Lung (tissue), 12 donors: ENCODE results near the gene ELP5. TPM values are rescaled to one million over a fixed set of nuclear protein-coding genes. Genes with fewer than 3 reads are reported as not detected.
A peak's percentile ranks its signal among the peaks of the same experiment; 100 is the strongest.

Experiments used
- ATAC-seq: fragments of 200-7000 bp; cut with Tn5 transposase; one replicate; pipeline ENCODE4 v1.9.1; 2020; ENCODE audit warnings: moderate number of reproducible peaks; ENCODE audit not compliant: insufficient read depth, low FRiP score
- DNase-seq, 3 donors: peaks; one replicate each; pipeline ENCODE4 v3.0.0-alpha.2; 2013 to 2017
- H3K27ac ChIP-seq, 2 donors: one replicate each; pipeline ENCODE4 v1.5.1; 2013; ENCODE audit warnings: mild to moderate bottlenecking in 2 of 2, moderate library complexity in 2 of 2, control low read depth in 1 of 2, inconsistent platforms in 1 of 2, low read depth in 1 of 2, low read length in 1 of 2
- H3K27me3 ChIP-seq, 3 donors: one replicate each; pipeline ENCODE4 v1.5.1; 2013; ENCODE audit warnings: low read length in 2 of 3; ENCODE audit not compliant: control insufficient read depth in 3 of 3, insufficient read depth in 3 of 3
- H3K36me3 ChIP-seq, 4 donors: one replicate each; pipeline ENCODE4 v1.5.1; 2013; ENCODE audit warnings: low read length in 4 of 4, mild to moderate bottlenecking in 1 of 4, moderate library complexity in 1 of 4; ENCODE audit not compliant: control insufficient read depth in 4 of 4, insufficient read depth in 4 of 4
- H3K4me1 ChIP-seq, 5 donors: one replicate each; pipeline ENCODE4 v1.5.1; 2013; ENCODE audit warnings: low read length in 5 of 5, mild to moderate bottlenecking in 2 of 5, moderate library complexity in 1 of 5; ENCODE audit not compliant: control insufficient read depth in 5 of 5, insufficient read depth in 5 of 5
- H3K4me3 ChIP-seq: one replicate; pipeline ENCODE4 v1.5.1; 2013; ENCODE audit warnings: mild to moderate bottlenecking, control low read depth, moderate library complexity
- H3K9ac ChIP-seq, 2 donors: one replicate each; pipeline ENCODE4 v1.5.1; 2013; ENCODE audit warnings: low read length in 2 of 2, control low read depth in 1 of 2; ENCODE audit not compliant: insufficient read depth in 1 of 2
- H3K9me3 ChIP-seq, 4 donors: one replicate each; pipeline ENCODE4 v1.5.1; 2013; ENCODE audit warnings: low read length in 3 of 4, mild to moderate bottlenecking in 1 of 4, moderate library complexity in 1 of 4; ENCODE audit not compliant: control insufficient read depth in 4 of 4, insufficient read depth in 3 of 4
- CTCF ChIP-seq: IDR thresholded peaks from 2 replicates; pipeline ENCODE4 v1.5.1; 2012; ENCODE audit warnings: mild to moderate bottlenecking; ENCODE audit errors: control extremely low read depth, extremely low read depth
- WGBS, 2 donors: extraction: QIAGEN DNeasy Blood & Tissue Kit; methylation state at CpG; one replicate each; pipeline ENCODE4 v1.1.7; 2013; 5-methylcytosine and 5-hydroxymethylcytosine counted together
- polyA plus RNA-seq, 2 donors: library from polyadenylated mRNA; stranded (reverse); fragments of 200-250 nt; gene quantifications; one replicate each; pipeline ENCODE4 v1.2.1, GENCODE V29; 2013
- total RNA-seq, 2 donors: library from RNA; depleted of rRNA in 1 of 2; stranded (reverse); fragments of >200 nt in 1 of 2; gene quantifications; one replicate each; pipeline ENCODE4 v1.2.1, GENCODE V29; 2014 to 2021
- donor health status: control.
- donor health status: control.
- donor health status: Bipolar disorder and iron deficiency.
- donor health status: healthy.
- donor health status: DM: yes; HTN: yes; CAD: no.

ELP5 gene
- total and polyA plus RNA-seq, 4 donors, result 19.8 to 63.2 (median 36.6) TPM

GRCh38 chr17:7250695-7251627, 1.1 kb upstream of the ELP5 start:
- no peaks in the 10 kb centered on the region for H3K27me3 ChIP-seq
- H3K36me3 ChIP-seq, result peaks cover 2 to 22% (median 15%) of the 10 kb centered on the region in 4 donors
- 0 to 1% methylated on average over 39 to 55 of the region's 55 CpGs for WGBS, 2 donors
- TF ChIP-seq CTCF, result no peak
- H3K27ac ChIP-seq, result peak overlapping the region; percentile 94 to 96
- H3K9me3 ChIP-seq, result no peaks in the 10 kb centered on the region
- peaks cover 0 to 26% (median 11%) of the 10 kb centered on the region in 5 donors for H3K4me1 ChIP-seq
- ATAC-seq (peak; percentile 2), DNase-seq (peak in 1 of 3 donors; percentile 19)
- peak overlapping the region; percentile 90 for H3K4me3 ChIP-seq
- peak overlapping the region; percentile 41 to 77 for H3K9ac ChIP-seq

GRCh38 chr17:7251661-7252175, 297 bp upstream of the ELP5 start, which contains the start of gene CTDNEP1:
Gene CTDNEP1, minus strand, starts transcription at chr17:7251734. Its CDS starts 438 bp downstream, at chr17:7251296.
- ATAC-seq, result peak; percentile 94
- H3K4me1 ChIP-seq, result peaks cover 0 to 26% (median 11%) of the 10 kb centered on the region in 5 donors
- peak within 1 kb of the TSS; percentile 77 to 97 for H3K9ac ChIP-seq
- H3K27me3 ChIP-seq, result no peaks in the 10 kb centered on the region
- H3K4me3 ChIP-seq, result peak within 1 kb of the TSS; percentile 90
- peak; percentile 100 for DNase-seq
- TF ChIP-seq CTCF, result no peak
- H3K9me3 ChIP-seq, result no peaks in the 10 kb centered on the region
- 1% methylated on average over 39 to 41 of the region's 41 CpGs for WGBS, 2 donors
- H3K27ac ChIP-seq, result peak within 1 kb of the TSS; percentile 96 to 99
- peaks cover 0 to 18% (median 12%) of the 10 kb centered on the region in 4 donors for H3K36me3 ChIP-seq

- Histone ChIP-seq H3K9ac (peak overlapping the region; percentile 72 to 97), H3K4me3 (no peak overlapping the region), H3K36me3 (peaks cover 0 to 19% (median 10%) of the 10 kb centered on the region in 4 donors), H3K4me1 (peaks cover 0 to 26% (median 11%) of the 10 kb centered on the region in 5 donors), H3K9me3 (no peaks in the 10 kb centered on the region), H3K27me3 (no peaks in the 10 kb centered on the region), H3K27ac (peak overlapping the region in 1 of 2 donors; percentile 88)
- no peak for ATAC-seq
- 74 to 87% methylated on average over 5 of the region's 5 CpGs for whole genome bisulfite sequencing, 2 donors
- no peak for DNase-seq
- no peak for TF ChIP-seq CTCF
Observed at GRCh38 chr17:7253082-7253481, 1.1 kb downstream of the ELP5 start.
